Skeletal muscle satellite cell (primary cell): ENCODE measurements around the gene DDIT3.

ENCODE experiments used
- H3K27me3 ChIP-seq: 2 replicates; pipeline ENCODE4 v1.7.0; 2013; ENCODE audit warnings: low read length; ENCODE audit not compliant: control insufficient read depth, insufficient read depth
- H3K36me3 ChIP-seq: 2 replicates; pipeline ENCODE4 v1.7.0; 2013; ENCODE audit warnings: mild to moderate bottlenecking, control low read depth, low read length; ENCODE audit not compliant: insufficient read depth
- H3K4me1 ChIP-seq: 2 replicates; pipeline ENCODE4 v1.7.0; 2013; ENCODE audit warnings: low read length; ENCODE audit not compliant: control insufficient read depth, insufficient read depth
- H3K4me2 ChIP-seq: 2 replicates; pipeline ENCODE4 v1.7.0; 2013; ENCODE audit warnings: mild to moderate bottlenecking, low read length
- H3K4me3 ChIP-seq: 2 replicates; pipeline ENCODE4 v1.7.0; 2013; ENCODE audit warnings: low read length
- H3K9ac ChIP-seq: 2 replicates; pipeline ENCODE4 v1.7.0; 2013; ENCODE audit warnings: mild to moderate bottlenecking, low read depth, low read length, moderate library complexity
- H3K9me3 ChIP-seq: replicated peaks from 2 replicates; pipeline ENCODE4 v1.7.0; 2013; ENCODE audit warnings: mild to moderate bottlenecking, control low read depth, low read length
- small RNA-seq: library from RNA; depleted of rRNA; stranded (forward); fragments of <200 nt; gene quantifications from one replicate; pipeline ENCODE3, GENCODE V24; 2012

DDIT3 gene

DNA sequence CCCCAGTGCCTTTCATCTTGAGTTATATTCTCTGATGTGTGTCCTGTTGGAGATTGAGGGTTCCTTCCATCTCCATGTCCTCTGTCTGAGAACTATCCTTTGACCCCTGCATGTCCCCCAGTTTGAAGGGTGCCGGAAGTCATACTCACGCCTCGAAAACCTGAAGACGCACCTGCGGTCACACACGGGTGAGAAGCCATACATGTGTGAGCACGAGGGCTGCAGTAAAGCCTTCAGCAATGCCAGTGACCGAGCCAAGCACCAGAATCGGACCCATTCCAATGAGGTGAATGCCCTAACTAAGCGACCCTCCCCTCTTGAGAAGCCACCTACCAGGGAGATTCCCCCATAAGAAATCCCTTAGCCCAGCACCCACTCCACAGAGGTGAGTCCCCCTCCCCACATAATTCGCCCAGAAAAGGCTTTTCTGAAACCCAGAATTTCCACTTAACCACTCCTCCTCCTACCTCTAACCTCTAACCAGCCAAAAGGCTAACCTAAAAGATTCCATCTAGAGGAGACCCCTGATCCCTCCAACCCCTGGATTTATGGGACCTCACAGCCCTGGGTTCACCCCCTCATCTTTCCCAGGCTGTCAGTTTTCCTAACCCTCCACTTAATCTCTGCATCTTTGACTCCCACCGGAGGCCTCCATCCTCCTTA lies 53.0 kb downstream of the DDIT3 start:
- Histone ChIP-seq H3K4me3 (no peak overlapping the region), H3K27me3 (peaks cover 40% of the 10 kb centered on the region), H3K4me2 (no peak overlapping the region), H3K9me3 (no peaks in the 10 kb centered on the region), H3K36me3 (no peaks in the 10 kb centered on the region), H3K4me1 (peaks cover 2% of the 10 kb centered on the region), H3K9ac (no peak overlapping the region)

Small RNA genes within 50 kb of the gene (small RNA-seq; reads per million reads assigned to genes)
- 0.42 reads per million for gene MIR616
